ENCODE data around the gene PARP6. TPM values are rescaled to one million over a fixed set of nuclear protein-coding genes. Genes with fewer than 3 reads are reported as not detected.

The PARP6 gene
- total RNA-seq, 1 donor from 2014 or later = 134 TPM

DNA sequence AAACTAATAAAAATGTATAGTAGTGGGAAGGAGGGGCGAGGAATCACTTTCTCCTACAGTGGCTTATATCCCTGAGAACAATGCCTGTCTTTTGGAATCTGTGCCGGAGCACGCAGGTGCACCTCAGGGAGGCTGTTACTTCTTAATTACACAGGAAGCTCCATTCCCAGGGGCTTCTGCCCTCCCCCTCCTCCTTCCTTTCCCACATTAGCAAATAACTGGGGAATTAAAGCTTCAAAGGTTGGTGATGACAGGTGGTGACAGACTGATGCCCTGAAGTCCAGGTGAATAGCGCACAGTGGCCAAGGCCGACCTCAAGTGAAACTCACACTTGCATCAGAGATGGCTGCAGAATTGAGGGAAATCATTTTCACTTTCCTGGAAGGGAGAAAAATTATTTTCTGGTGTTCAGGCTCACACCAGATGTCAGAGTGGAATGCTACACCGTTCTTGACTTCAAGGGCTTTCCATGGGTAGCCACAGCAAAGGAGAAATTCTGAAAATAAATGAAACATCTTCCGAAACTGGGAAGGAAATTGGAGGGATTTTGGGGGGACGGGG is 78.4 kb downstream of the PARP6 start:
- H3K4me1 Mint-ChIP-seq = peaks cover 6% of the 10 kb centered on the region
- TF ChIP-seq, protein P1, sequence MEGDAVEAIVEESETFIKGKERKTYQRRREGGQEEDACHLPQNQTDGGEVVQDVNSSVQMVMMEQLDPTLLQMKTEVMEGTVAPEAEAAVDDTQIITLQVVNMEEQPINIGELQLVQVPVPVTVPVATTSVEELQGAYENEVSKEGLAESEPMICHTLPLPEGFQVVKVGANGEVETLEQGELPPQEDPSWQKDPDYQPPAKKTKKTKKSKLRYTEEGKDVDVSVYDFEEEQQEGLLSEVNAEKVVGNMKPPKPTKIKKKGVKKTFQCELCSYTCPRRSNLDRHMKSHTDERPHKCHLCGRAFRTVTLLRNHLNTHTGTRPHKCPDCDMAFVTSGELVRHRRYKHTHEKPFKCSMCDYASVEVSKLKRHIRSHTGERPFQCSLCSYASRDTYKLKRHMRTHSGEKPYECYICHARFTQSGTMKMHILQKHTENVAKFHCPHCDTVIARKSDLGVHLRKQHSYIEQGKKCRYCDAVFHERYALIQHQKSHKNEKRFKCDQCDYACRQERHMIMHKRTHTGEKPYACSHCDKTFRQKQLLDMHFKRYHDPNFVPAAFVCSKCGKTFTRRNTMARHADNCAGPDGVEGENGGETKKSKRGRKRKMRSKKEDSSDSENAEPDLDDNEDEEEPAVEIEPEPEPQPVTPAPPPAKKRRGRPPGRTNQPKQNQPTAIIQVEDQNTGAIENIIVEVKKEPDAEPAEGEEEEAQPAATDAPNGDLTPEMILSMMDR (IDR thresholded peaks at IDR 0.05; ENCODE audit: unreplicated experiment) = no peak
- H3K4me3 Mint-ChIP-seq = no peak overlapping the region

DNA sequence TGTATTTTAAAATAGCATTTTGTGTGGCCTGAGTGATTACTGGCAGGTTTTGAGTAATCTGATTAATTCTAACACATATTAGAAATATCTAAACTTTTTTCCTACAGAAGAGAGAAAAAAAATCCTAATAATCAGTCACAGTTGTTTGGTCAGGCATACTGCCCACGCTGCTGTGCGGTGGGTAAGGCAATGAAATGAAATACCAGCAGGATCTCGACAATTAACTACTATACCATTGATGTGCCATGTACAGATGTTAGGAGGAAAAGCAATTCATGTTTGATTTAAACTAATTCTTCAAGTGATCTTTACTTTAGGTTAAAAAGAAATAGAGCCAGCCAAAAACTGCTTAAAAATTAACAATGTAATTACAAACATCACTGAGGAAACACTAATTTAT is 79.9 kb downstream of the PARP6 start:
- H3K9me3 Mint-ChIP-seq = no peaks in the 10 kb centered on the region
- H3K4me1 Mint-ChIP-seq = peaks cover 3% of the 10 kb centered on the region
- TF ChIP-seq, protein P1 (IDR thresholded peaks at IDR 0.05; ENCODE audit: unreplicated experiment) = no peak
- no peak overlapping the region for H3K4me3 Mint-ChIP-seq
- no peak overlapping the region for H3K27ac Mint-ChIP-seq
- H3K36me3 Mint-ChIP-seq = no peaks in the 10 kb centered on the region
- no peak for DNase-seq (ENCODE audit: low spot score in 2 of 2, unreplicated experiment in 2 of 2)
- peaks cover 33% of the 10 kb centered on the region for H3K27me3 Mint-ChIP-seq (ENCODE audit: low read depth)

More for the DNA sequence above, 78.4 kb downstream of the PARP6 start:
- Mint-ChIP-seq H3K9me3 (no peaks in the 10 kb centered on the region), H3K36me3 (no peaks in the 10 kb centered on the region), H3K27me3 (ENCODE audit: low read depth) (peaks cover 37% of the 10 kb centered on the region), H3K27ac (no peak overlapping the region)
- no peak for DNase-seq (ENCODE audit: low spot score in 2 of 2, unreplicated experiment in 2 of 2)

Other genes with a start within 250 kb of the PARP6 start
- gene MYO9A, start 154.4 kb downstream of the PARP6 start, total RNA-seq = 70.1 to 86.1 TPM (median 79.5 TPM) in 3 replicates
- gene SENP8, start 154.2 kb downstream of the PARP6 start, total RNA-seq = 3.7 to 5.3 TPM (median 4.7 TPM) in 3 replicates
- 2.0 to 3.5 TPM (median 2.6 TPM) in 3 replicates for gene GRAMD2A, start 74.8 kb downstream of the PARP6 start, total RNA-seq
- 424 to 453 TPM (median 452 TPM) in 3 replicates for gene PKM, start 41.4 kb downstream of the PARP6 start, total RNA-seq
- 1.2 to 1.9 TPM (median 1.3 TPM) in 3 replicates for gene CELF6, start 47.6 kb upstream of the PARP6 start, total RNA-seq
- gene HEXA, start 103.5 kb upstream of the PARP6 start, total RNA-seq = 91.5 to 98.6 TPM (median 98.4 TPM) in 3 replicates
- gene TMEM202, start 125.8 kb upstream of the PARP6 start, total RNA-seq = not detected in 3 replicates
- gene ARIH1, start 201.8 kb upstream of the PARP6 start, total RNA-seq = 204 to 216 TPM (median 214 TPM) in 3 replicates